LHCN-M2 (cell line): ENCODE measurements around the gene SULT6B1. TPM values are rescaled to one million over a fixed set of nuclear protein-coding genes. Genes with fewer than 3 reads are reported as not detected.
A peak's percentile ranks its signal among the peaks of the same experiment; 100 is the strongest.
"Not testable (repeated sequence)": the region's sequence is repeated elsewhere in the genome, so short reads cannot be mapped to it uniquely, and the experiment has no call there.

Source experiments
- DNase-seq: peaks from one replicate; pipeline ENCODE4 v3.0.0-alpha.2; 2012; ENCODE audit warnings: low read depth
- polyA plus RNA-seq: library from polyadenylated mRNA; unstranded; fragments of >200 nt; gene quantifications from one replicate; pipeline ENCODE4 v1.2.1, GENCODE V29; 2012; ENCODE audit warnings: missing spikeins
- total RNA-seq: library from RNA; depleted of rRNA; stranded (reverse); fragments of >200 nt; gene quantifications from 2 replicates; pipeline ENCODE4 v1.2.3, GENCODE V29; 2014; rRNA removed

Gene SULT6B1, protein sequence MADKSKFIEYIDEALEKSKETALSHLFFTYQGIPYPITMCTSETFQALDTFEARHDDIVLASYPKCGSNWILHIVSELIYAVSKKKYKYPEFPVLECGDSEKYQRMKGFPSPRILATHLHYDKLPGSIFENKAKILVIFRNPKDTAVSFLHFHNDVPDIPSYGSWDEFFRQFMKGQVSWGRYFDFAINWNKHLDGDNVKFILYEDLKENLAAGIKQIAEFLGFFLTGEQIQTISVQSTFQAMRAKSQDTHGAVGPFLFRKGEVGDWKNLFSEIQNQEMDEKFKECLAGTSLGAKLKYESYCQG
- not detected in 2 replicates for total RNA-seq
- not detected for polyA plus RNA-seq

- no peak for DNase-seq
Measured at GRCh38 chr2:37188570-37188969, at the start of gene SULT6B1. Gene SULT6B1, minus strand, starts transcription at chr2:37188670. Its CDS starts 30 bp downstream, at chr2:37188640.

- peak; percentile 5 for DNase-seq
Measured at GRCh38 chr2:37232131-37232933, 43.9 kb upstream of the SULT6B1 start.

DNA sequence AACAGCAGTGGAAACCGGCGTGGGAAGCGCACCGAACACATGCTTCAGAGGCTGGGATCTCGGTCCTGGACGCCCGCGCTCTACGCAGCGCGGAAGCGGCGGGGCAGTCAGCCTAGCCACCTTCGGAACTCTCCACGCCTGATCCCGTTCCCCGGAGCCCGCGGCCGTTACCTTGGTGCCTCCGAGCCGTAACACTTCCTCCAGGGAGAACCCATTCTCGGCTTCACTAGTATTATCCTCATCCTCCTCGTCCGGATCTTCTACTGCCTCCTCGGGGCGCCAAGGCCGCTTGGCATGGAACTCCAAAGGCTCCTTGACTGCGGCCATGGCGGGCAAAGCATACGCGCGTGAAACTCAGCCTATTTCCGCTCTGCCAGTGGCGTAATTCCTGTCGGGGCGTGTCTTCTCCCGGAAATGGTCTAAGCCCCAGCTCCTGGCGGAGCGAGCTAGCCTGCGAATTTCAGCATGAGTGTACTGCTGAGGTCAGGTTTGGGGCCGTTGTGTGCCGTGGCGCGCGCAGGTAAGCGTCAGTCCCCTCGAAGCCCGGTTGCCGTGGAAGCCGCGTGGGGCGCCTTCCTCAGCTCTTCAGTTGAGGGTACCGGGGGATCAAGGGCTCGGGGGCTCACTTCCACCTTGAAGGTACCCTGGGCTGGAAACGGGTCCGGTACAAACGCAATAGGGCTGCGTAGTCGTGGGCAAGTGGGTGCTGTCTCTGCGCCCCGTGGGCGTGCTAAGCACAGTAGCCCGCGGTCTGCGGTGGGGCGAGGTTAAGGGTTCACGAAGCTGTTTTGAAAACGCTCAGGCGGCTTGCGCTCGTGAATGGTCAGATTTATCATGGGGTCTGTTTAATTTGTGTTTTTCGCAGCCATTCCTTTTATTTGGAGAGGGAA is 43.0 kb upstream of the SULT6B1 start, which contains the start of the genes CEBPZ and NDUFAF7:
Gene CEBPZ (minus strand): TSS at position 356 of the 890 bp plus-strand sequence. CDS start 29 bp downstream, at position 327.
Gene NDUFAF7 (plus strand): TSS at position 418 of the 890 bp plus-strand sequence. CDS start 48 bp downstream, at position 466.
- DNase-seq, result peak; percentile 89

- peak; percentile 9 for DNase-seq
Measured at GRCh38 chr2:37230581-37230980, 42.1 kb upstream of the SULT6B1 start.

DNA sequence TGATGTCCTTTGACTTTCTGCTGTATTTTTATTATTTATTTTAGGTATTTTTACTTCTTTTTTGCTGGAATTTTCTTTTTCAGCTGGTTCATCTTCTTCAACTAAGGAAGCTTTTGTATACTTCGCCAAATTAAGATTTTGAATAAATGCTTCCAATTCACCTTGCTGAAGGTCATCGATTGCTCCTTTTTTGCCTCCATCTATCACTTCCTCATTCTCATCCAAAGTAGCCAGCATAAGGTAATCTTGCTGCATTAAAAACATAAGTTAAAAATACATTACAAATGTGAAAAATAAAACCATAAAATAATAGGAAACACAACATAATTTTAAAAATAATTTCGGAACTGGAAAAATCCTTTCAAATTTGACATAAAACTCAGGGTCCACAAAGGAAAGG is 40.3 kb upstream of the SULT6B1 start:
- DNase-seq, result no peak

- DNase-seq, result no peak
Measured at GRCh38 chr2:37226863-37227262, 38.4 kb upstream of the SULT6B1 start.

GRCh38 chr2:37225129-37225528 is 36.7 kb upstream of the SULT6B1 start:
- DNase-seq, result not testable (repeated sequence)

GRCh38 chr2:37224063-37224462 is 35.6 kb upstream of the SULT6B1 start:
- no peak for DNase-seq

DNA sequence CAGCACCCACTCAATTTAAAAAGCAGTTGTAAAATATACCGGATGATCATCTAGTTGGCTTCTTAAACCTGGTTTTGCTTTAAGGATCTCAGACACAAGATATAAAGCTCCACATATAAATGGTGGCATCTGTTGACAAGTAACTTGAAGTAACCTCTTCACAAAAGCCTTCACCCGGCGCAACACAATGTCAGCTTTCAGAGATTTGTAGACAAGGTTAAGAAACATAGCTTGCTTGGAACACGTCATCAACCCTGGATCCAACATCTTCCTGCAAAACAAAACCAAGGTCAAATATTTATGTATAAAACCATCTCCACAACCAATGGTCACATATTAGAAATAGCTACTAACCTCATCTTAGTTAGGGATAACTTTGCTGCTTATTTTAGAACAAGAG is 34.7 kb upstream of the SULT6B1 start:
- DNase-seq, result no peak

DNA sequence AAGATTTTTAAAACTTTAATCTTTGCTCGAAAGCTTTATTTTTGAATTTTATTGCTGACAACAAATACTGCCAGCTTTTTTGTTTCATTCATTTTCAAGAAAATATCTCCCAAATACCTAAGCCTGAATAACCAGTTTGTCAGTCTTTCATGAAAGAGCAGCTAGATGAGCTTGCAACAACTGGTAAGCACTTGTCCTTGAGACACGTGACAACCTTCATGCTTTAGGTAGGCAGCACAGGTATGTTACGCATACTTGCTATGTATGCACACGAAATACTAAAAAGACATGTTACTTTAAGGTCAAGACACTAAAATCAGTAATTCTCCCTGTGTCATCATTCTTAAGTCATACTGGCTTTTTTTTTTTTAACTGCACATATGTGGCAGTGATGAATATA is 30.6 kb upstream of the SULT6B1 start:
- no peak for DNase-seq

- no peak for DNase-seq
Measured at GRCh38 chr2:37215250-37215649, 26.8 kb upstream of the SULT6B1 start.

GRCh38 chr2:37211939-37212338 is 23.5 kb upstream of the SULT6B1 start:
- DNase-seq, result no peak

GRCh38 chr2:37211212-37211611 is 22.7 kb upstream of the SULT6B1 start:
- no peak for DNase-seq

GRCh38 chr2:37206760-37207159 is 18.3 kb upstream of the SULT6B1 start:
- DNase-seq, result not testable (repeated sequence)

GRCh38 chr2:37205689-37206341 is 17.3 kb upstream of the SULT6B1 start:
- no peak for DNase-seq

DNA sequence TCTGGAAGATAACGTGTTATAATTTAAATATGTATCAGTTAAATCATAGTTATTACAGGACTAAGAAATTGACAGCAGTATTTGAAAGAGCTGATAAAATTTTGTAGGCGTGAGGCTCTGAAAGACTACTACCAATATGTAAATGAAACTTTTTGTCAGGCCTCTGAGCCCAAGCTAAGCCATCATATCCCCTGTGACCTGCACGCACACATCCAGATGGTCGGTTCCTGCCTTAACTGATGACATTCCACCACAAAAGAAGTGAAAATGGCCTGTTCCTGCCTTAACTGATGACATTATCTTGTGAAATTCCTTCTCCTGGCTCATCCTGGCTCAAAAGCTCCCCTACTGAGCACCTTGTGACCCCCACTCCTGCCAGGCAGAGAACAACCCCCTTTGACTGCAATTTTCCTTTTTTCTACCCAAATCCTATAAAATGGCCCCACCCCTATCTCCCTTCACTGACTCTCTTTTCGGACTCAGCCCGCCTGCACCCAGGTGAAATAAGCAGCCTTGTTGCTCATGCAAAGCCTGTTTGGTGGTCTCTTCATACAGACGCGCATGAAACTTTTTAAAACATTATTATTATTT is 16.7 kb upstream of the SULT6B1 start:
- not testable (repeated sequence) for DNase-seq

- no peak for DNase-seq
Measured at GRCh38 chr2:37203708-37204107, 15.2 kb upstream of the SULT6B1 start.

- DNase-seq, result peak; percentile 37
Measured at GRCh38 chr2:37201766-37202165, 13.3 kb upstream of the SULT6B1 start.

DNA sequence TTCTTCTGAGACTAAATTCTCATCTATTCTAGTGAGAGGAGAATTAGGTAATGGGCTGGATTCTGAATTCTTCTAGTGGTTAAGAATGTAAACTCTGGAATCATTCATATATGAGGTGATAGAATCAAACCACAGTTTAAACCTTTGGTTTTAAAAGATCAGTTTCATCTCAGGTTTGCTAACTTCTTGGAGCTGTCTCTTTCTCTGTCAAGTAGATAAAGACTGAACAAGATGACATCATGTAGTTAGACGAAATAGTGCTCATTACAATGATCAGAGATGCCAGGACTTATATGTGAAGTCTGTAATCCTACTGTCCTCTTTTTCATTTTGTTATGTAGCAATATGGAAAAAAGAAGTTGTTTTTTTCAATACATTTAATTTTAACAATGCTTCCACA is 12.7 kb upstream of the SULT6B1 start:
- no peak for DNase-seq

- DNase-seq, result no peak
Measured at GRCh38 chr2:37198681-37199065, 10.2 kb upstream of the SULT6B1 start.
